Measurements from ENCODE around the gene RUNX2. TPM values are rescaled to one million over a fixed set of nuclear protein-coding genes. Genes with fewer than 3 reads are reported as not detected.

Gene RUNX2
- total and polyA plus RNA-seq, 12 donors = 0.20 to 3.0 (median 1.6) TPM

DNA sequence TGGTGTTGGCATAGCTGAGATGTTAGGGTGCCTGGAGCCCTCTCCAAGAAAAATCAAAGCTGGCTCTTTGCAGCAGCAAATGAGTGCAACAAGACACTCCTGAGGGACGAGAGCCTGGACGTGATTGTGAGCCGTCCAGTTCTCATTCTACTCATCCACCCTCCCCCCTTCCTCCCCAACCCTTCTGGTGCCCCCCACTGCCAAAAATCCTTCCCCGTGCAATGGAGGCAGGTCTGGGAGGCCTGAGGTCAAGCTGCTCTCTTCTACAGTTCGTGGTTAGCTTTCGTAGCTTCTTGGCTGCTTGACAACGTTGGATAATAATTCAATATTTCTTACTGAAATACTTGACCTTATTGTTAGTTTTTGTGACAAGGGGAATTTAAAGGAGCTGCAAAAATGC lies 234.9 kb downstream of the RUNX2 start:
- Histone ChIP-seq H3K4me3 (no peak overlapping the region), H3K36me3 (no peaks in the 10 kb centered on the region), H3K27ac (no peak overlapping the region), H3K9me3 (no peaks in the 10 kb centered on the region), H3K27me3 (no peaks in the 10 kb centered on the region), H3K4me1 (peaks cover 0 to 10% (median 0%) of the 10 kb centered on the region in 9 donors)
- 45 to 69% methylated on average over 7 of the region's 7 CpGs for WGBS, 2 donors
- intact Hi-C loops (cut with DNase I) = no loop called here
- no peak for DNase-seq
- TF ChIP-seq CTCF (IDR thresholded peaks at IDR 0.05) = no peak
- no peak for ATAC-seq

DNA sequence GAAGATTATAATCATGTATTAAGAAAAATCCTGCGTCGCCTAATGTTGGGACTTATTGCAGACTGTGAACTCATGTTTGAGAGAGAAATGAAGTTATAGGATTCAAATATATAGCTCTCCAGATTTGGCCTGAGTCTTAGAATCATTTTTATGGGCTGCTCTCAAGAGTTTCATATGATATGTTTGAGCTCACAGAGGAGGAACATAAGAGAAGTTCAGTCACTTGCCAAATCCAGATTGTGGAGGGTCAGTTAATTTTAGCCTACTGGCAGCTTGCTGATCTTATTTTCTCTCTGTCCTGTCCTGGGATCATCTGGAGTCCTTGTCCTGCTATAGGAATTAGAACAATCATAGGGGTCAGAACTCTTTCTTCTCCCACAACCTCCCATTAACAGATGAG lies 235.7 kb downstream of the RUNX2 start:
- H3K4me1 ChIP-seq = peaks cover 0 to 10% (median 0%) of the 10 kb centered on the region in 9 donors
- no peaks in the 10 kb centered on the region for H3K36me3 ChIP-seq
- no peak for TF ChIP-seq CTCF (IDR thresholded peaks at IDR 0.05)
- DNase-seq (no peak), ATAC-seq (peak in 6 of 8 donors; percentile 44 to 86 (median 63))
- 86 to 96% methylated on average over 2 of the region's 2 CpGs for WGBS, 2 donors
- intact Hi-C loops (cut with DNase I) = no loop called here
- no peak overlapping the region for H3K4me3 ChIP-seq
- H3K27me3 ChIP-seq = no peaks in the 10 kb centered on the region
- H3K27ac ChIP-seq = peak overlapping the region in 2 of 10 donors; percentile 5 to 15
- H3K9me3 ChIP-seq = no peaks in the 10 kb centered on the region

- Histone ChIP-seq H3K27ac (no peak overlapping the region), H3K9me3 (no peaks in the 10 kb centered on the region), H3K27me3 (no peaks in the 10 kb centered on the region), H3K36me3 (no peaks in the 10 kb centered on the region), H3K4me3 (no peak overlapping the region), H3K4me1 (peaks cover 0 to 10% (median 0%) of the 10 kb centered on the region in 9 donors)
- intact Hi-C loops (cut with DNase I) = no loop called here
- no peak for ATAC-seq
- WGBS, 2 donors = 57 to 58% methylated on average over 4 of the region's 4 CpGs
- TF ChIP-seq CTCF (IDR thresholded peaks at IDR 0.05) = no peak
- no peak for DNase-seq
Observed at GRCh38 chr6:45566882-45567281, 238.8 kb downstream of the RUNX2 start.

- no peak for TF ChIP-seq CTCF (IDR thresholded peaks at IDR 0.05)
- no peak for ATAC-seq
- Histone ChIP-seq H3K36me3 (no peaks in the 10 kb centered on the region), H3K9me3 (no peaks in the 10 kb centered on the region), H3K27ac (no peak overlapping the region), H3K4me1 (peaks cover 0 to 10% (median 0%) of the 10 kb centered on the region in 9 donors), H3K4me3 (no peak overlapping the region), H3K27me3 (no peaks in the 10 kb centered on the region)
- intact Hi-C loops (cut with DNase I) = no loop called here
- WGBS, 2 donors = 93 to 94% methylated on average over 2 of the region's 2 CpGs
- DNase-seq = no peak
Observed at GRCh38 chr6:45567879-45568278, 239.7 kb downstream of the RUNX2 start.
